NCI-H187 (cell line): ENCODE data around the gene LAPTM5.
"Not testable (repeated sequence)": the region's sequence is repeated elsewhere in the genome, so short reads cannot be mapped to it uniquely, and the experiment has no call there.

ENCODE experiments used
- DNase-seq, 2 experiments: peaks; one replicate each; lab custom pipeline; 2025; lab: John Stamatoyannopoulos, UW

Gene LAPTM5, protein sequence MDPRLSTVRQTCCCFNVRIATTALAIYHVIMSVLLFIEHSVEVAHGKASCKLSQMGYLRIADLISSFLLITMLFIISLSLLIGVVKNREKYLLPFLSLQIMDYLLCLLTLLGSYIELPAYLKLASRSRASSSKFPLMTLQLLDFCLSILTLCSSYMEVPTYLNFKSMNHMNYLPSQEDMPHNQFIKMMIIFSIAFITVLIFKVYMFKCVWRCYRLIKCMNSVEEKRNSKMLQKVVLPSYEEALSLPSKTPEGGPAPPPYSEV

DNA sequence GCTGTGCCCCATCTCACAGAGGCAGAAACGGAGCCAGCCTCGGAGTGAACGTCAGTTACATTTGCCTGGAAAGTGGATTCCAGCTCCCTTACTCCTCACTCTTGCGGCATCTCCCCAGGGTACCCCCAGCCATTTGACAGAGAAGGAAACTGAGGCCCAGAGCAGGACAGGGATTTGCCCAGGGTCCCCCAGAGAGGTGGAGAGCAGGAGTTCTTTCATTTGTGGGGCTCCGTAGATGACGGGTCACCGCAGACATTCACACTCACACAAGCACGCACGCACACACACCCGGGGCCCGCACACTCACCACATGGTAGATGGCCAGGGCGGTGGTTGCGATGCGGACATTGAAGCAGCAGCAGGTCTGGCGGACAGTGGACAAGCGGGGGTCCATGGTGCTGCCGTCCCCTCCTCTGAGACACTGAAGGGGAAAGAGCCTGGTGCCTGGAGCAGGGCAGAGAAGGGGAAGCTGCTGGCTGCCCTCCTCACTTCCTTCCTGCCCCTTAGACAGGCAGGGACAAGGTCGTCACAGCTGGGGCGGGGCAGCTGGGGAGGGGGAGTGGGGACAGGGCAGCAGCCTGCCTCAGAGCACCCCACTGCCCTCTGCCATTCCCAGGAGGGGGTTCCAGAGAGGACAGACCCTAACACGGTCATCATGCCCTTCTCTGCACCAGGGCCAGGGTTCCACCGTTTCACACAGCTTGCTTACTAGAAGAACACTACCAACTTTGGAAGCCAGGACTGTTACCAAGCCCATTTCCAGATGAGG lies at the start of gene LAPTM5:
LAPTM5 (minus strand) TSS at position 423 of the 769 bp plus-strand sequence; CDS start at position 394, 29 bp downstream.
- no peak for DNase-seq

GRCh38 chr1:30806381-30807317 lies 49.1 kb upstream of the LAPTM5 start:
- no peak for DNase-seq

- no peak for DNase-seq
These were observed 47.9 kb upstream of the LAPTM5 start for GRCh38 chr1:30805304-30806003.

DNA sequence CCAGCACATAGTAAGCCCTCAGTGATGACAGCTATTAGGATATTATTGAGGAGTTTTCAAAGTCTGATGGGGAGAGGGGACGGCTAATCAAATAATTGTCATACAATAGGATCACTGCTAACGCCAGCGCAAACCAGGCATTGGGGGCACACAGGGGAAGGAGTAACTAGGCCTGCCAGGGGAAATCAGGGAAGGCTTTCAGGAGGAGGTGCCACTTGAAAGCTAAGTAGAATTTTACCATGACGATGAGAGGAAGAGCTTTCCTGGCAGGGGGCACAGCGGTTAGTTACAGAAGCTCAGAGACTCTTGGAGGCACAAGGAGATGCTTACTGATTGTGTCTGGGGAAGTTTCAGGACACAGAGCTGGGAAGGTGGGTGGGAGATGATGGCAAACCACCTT lies 47.2 kb upstream of the LAPTM5 start:
- DNase-seq, result no peak

DNA sequence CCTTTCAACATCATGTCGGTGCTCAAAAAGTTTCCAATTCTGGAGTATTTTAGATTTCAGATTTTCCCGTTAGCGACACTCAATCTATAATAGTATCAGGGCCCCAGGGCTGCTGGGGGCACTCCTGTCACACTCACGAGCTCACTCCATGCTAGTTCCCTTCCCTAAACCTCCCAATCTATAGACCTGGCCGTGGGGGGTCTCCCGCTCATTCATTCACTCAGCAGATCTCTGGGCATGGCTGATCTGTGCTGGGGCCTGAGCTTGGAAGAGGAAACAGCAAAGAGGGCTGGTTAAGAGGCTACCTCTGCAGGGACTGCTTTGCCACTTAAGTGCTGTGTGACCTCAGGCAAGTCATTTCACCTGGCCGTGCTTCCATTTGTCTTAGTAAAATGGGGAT lies 46.8 kb upstream of the LAPTM5 start:
- DNase-seq, result no peak

DNA sequence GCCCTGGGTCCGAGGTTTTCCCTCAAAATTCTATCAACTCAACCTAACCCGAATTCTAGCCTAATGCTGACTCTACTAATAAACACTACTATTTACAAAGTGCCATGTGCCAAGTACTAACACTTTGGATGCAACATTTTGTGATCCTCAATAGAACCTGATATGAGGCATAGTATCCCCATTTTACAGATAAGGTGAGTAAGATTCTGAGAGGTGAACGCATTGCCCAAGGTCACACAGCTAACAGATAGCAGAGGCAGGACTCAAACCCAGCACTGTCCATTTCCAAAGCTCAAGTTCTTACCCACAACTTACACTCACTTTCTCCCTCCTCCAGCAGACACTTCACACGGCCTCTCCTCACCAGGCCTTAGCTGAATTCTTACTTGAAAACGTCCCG lies 46.0 kb upstream of the LAPTM5 start:
- DNase-seq, result no peak

DNA sequence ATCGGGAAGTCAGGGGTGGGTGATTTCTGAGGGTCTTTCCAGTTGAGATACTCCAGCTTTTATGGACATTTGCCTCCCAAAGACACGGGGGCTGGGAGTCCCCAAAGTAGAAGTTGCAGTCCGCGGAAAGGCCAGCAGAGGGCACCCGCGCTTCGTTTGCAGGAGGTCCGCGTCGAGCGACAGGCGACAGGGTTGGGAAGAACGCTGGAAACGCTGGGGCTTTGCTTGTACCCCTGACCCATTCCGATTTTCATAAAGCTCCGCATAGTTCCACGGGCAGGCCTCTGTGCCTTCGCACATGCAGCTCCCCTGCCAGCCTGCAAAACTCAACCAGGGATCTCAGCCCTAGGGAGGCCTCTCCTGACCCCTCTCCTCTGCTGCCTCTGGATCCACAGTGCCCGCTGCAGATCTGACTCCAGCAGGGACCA lies 44.2 kb upstream of the LAPTM5 start:
- DNase-seq, result peak; percentile 38 to 45

DNA sequence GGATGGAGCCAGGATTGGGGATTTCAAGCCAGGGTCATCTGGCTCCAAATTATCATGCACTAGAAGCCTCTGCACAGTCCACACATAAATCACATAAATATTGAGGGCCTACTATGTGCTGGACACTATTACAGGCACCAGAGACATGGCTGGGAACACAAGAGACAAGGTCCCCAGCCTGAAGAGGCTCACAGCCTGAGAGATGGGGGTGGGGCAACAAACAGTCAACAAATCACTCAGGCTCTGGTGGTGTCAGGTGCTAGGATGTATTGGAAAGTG lies 41.6 kb upstream of the LAPTM5 start:
- DNase-seq, result no peak

GRCh38 chr1:30798389-30799232 lies 41.0 kb upstream of the LAPTM5 start:
- DNase-seq, result no peak

- DNase-seq, result no peak
These were observed 37.5 kb upstream of the LAPTM5 start for GRCh38 chr1:30795026-30795425.

GRCh38 chr1:30794260-30794659 lies 36.7 kb upstream of the LAPTM5 start:
- no peak for DNase-seq

DNA sequence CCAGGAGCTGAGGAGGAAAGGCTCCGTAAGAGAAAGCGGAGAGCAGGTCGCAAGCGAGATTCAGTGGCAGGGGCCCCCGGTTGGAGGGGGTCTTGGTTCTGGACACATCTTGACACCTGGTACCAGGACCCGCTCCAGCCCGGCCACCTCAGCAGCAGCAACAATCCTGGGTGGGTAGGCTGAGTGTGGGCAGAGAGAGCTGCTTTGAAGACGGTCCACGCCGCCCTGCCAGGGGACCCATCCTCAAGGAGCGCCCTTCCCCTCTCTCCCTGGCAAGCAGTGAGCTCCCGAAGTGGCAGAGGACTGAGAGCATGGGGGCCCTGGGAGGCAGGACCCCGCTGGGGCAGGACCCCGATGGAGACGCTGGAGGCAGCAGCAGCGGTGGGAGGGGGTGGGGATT lies 35.6 kb upstream of the LAPTM5 start:
- no peak for DNase-seq

DNA sequence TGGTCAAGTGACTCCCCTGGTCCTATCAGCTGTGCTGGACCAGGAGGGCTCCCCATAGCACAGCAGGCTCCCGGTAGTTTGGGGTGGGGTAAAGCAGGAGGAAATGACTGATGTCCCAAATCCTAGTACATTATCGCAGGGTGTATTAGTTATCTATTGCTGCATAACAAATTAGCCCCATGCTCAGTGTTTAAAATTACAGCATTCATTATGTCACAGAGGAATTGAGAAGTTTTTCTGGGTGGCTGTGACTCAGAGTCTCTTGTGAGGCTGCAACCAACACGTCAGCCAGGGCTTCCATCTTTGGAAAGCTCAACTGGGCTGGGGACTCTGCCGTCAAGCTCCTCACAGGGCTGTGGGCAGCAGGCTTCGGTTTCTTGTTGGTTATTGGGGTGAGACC lies 34.3 kb upstream of the LAPTM5 start:
- DNase-seq, result no peak

- no peak for DNase-seq
These were observed 33.5 kb upstream of the LAPTM5 start for GRCh38 chr1:30790850-30791778.

- DNase-seq, result not testable (repeated sequence)
These were observed 32.6 kb upstream of the LAPTM5 start for GRCh38 chr1:30790256-30790525.

GRCh38 chr1:30789388-30790255 lies 32.0 kb upstream of the LAPTM5 start:
- DNase-seq, result no peak

- no peak for DNase-seq
These were observed 31.2 kb upstream of the LAPTM5 start for GRCh38 chr1:30788580-30789387.

GRCh38 chr1:30787856-30788495 lies 30.4 kb upstream of the LAPTM5 start:
- DNase-seq, result no peak
